Hypothalamus (tissue), 51 donors: ENCODE data around the gene USE1.
"Not testable (repeated sequence)": the region's sequence is repeated elsewhere in the genome, so short reads cannot be mapped to it uniquely, and the experiment has no call there.

Experiments
- DNase-seq, 51 donors: peaks; one replicate each; lab custom pipeline; 2025; lab: John Stamatoyannopoulos, UW

The USE1 gene

DNA sequence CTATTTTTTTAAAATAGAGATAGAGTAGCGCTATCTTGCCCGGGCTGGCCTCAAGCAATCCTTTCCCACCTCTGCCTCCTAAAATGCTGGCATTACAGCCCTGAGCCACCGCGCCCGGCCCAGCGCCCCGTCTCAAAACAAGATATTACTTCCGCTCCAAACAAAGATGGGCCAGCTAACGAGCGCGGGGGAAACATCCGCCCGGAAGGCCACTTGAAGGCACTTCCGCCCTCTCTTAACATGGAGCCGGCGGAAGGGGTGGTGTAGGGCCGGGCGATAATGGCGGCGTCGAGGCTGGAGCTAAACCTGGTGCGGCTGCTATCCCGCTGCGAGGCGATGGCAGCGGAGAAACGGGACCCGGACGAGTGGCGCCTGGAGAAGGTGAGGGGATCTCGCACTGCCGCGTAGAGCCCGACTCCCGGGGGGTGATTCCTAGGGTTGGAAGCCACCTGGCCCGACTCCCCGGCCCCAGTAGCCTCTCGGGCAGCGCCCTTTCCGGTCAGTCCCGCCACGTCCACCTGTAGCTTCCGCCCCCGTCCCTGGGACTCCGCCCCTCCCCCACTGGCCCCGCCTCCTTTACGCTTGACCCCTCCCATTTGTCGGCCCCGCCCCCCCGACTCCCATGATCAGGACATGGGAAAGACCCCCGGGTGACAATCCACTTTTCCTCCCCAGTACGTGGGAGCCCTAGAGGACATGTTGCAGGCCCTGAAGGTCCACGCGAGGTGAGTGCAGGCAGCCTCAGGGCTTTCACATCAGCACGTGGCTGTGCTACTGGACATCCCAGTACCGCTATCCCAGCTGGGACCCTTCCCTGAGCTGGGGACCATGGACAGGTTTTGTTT, at the start of gene USE1:
Gene USE1, plus strand, starts transcription at position 231 of the 845 bp plus-strand sequence. Its CDS starts 49 bp downstream, at position 280.
- peak; percentile 48 to 97 (median 85) for DNase-seq

DNA sequence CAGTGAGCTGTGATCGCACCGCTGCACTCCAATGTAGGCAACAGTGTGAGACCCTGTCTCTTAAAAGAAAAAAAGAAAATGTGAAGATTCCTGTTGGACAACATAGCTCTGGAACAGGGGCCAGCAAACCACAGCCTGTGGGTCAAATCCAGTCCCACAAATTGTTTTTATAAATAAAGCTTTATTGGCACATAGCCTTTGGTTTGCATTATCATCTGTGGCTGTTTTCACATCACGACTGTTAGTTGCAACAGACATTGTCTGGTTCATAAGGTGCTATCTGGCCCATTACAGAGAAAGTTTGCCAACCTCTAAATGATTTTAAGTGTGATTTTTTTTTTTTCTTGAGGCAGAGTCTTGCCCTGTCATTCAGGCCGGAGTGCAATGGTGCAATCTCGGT, 49.4 kb upstream of the USE1 start:
- no peak for DNase-seq

GRCh38 chr19:17170538-17171297, 44.4 kb upstream of the USE1 start:
- no peak for DNase-seq

DNA sequence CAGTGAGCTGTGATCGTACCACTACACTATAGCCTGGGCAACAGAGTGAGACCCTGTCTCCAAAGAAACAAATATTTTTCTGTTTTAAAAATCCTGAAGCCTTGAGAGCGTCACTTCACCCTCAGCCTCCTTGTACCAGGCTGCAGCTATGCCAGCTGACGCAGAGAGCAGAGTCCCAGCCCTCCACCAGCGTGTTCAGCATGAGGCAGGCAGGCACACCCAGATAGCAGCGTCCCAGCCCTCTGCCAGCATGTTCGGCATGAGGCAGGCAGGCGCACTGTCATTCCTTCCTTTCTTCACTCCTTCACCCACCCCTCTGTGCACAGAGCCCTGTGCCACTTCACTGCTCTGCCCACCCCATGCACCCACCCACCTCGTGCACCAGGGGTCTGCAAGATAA, 43.3 kb upstream of the USE1 start:
- no peak for DNase-seq

- no peak for DNase-seq
These were observed 42.4 kb upstream of the USE1 start for GRCh38 chr19:17172624-17173345.

GRCh38 chr19:17178291-17178690, 36.9 kb upstream of the USE1 start:
- DNase-seq: no peak

DNA sequence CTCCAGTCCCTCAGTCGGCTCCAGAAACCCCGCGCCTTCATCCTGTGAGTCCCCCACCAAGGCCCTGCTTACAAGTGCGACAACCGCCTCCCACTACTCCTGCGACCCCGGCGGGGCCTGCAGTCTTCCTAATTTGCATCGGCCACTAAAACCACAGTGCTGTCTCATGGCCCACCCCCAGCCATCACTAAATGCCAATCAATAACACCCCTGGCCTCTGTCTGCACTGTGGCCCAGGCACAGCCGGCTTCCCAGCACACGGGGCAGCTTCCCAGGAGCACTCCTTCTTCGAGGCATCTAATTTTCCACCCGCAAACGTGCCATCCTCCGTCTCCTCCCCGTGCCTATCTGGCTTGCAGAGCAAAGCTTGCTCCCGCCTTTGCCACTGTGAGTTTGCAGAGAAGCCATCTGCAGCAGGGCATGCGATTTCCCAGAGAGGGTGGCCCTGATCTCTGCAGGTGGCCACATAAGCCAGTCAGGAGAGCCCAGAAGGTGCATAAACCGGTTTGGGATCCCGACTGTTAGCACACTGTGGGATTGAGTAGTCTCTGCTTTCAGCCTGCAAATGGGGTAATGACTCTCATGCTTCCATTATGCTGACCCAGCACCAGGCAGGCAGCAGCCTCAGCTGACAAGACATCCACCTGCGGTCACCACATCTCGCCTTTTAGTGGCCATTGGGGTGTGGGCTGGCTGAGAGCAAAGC, 34.0 kb upstream of the USE1 start:
- no peak for DNase-seq

DNA sequence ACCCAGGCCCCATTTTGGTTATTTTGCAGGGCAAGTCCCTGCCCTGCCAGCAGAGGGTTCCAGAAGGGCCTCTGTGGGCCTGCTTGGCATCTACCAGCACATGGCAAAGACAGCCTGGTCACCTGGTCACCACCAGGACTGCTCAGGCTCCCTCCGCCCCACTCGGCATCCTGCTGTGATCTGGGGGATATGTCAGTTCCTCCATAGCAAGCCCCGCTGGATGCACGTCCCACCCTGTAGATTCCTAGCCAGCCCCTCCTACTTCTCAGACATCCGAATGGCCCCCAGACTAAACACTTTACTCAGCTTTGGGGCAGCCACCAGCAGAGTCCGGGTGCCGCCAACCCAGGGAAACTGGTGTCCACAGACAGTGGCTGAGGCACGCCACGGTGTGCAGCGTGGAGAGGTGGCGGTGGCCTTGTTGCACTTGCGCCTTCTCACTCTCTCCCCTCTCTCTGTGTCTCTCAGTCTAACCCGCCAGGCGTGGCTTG, 31.8 kb upstream of the USE1 start:
- no peak for DNase-seq

GRCh38 chr19:17183858-17184321, 31.3 kb upstream of the USE1 start:
- no peak for DNase-seq

- no peak for DNase-seq
These were observed 30.8 kb upstream of the USE1 start for GRCh38 chr19:17184371-17184841.

DNA sequence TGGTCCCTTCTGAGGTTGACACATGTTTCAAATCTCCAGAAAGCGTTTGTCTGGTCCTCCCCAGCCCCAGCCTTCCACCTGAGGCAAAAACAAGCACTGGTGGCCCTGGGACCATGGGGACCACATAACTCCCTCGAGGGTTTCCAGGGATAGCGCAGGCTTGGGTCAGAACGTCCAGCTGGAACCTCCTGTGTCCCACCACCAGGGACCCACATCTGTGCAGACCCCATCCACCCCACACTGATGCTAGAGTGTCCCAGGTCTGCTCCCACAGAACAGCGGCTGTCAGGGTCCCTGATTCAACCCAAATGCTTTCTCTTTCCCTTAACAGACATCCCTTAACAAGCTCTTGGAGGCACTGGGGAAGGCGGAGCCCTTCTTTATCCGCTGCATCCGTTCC, 29.6 kb upstream of the USE1 start:
- no peak for DNase-seq

DNA sequence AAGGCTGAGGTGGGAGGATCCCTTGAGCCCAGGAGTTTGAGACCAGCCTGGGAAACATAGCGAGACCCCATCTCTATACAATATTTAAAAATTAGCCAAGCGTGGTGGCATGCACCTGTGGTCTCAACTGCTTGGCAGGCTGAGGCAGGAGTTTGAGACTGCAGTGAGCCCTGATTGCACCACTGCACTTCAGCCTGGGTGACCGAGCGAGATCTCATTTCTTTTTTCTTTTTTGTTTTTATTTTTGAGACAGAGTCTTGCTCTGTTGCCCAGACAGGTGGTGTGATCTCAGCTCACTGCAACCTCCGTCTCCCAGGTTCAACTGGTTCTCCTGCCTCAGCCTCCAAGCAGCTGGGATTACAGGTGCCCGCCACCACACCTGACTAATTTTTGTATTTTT, 23.4 kb upstream of the USE1 start:
- DNase-seq: not testable (repeated sequence)

DNA sequence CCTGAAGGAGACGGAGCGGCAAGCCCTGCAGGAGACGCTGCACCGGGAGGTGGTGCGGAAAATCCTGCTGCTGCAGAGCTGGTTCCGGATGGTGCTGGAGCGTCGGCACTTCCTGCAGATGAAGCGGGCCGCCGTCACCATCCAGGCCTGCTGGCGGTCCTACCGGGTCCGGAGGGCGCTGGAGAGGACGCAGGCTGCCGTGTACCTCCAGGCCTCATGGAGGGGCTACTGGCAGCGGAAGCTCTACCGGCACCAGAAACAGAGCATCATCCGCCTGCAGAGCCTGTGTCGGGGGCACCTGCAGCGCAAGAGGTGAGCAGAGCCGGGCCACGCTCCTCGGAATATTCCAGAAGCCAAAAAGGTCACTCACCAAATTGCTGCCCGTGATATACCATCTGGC, 22.4 kb upstream of the USE1 start:
- DNase-seq: no peak

GRCh38 chr19:17194608-17195007, 20.5 kb upstream of the USE1 start:
- no peak for DNase-seq

- DNase-seq: no peak
These were observed 20.1 kb upstream of the USE1 start for GRCh38 chr19:17195106-17195505.

GRCh38 chr19:17196610-17197009, 18.5 kb upstream of the USE1 start:
- no peak for DNase-seq

GRCh38 chr19:17197666-17198065, 17.5 kb upstream of the USE1 start:
- DNase-seq: no peak

GRCh38 chr19:17200408-17201079, 14.6 kb upstream of the USE1 start:
- no peak for DNase-seq

- DNase-seq: no peak
These were observed 12.9 kb upstream of the USE1 start for GRCh38 chr19:17202249-17202648.

GRCh38 chr19:17202713-17203112, 12.4 kb upstream of the USE1 start:
- DNase-seq: no peak
